Mucosa of stomach (tissue), 1 donor: ENCODE results near the gene CBFA2T3.
A peak's percentile ranks its signal among the peaks of the same experiment; 100 is the strongest.

ENCODE experiments used
- H3K27me3 ChIP-seq: one replicate; pipeline ENCODE4 v1.7.0; 2013; ENCODE audit warnings: mild to moderate bottlenecking, low read length; ENCODE audit not compliant: control insufficient read depth, insufficient read depth
- H3K36me3 ChIP-seq: one replicate; pipeline ENCODE4 v1.7.0; 2013; ENCODE audit warnings: low read length; ENCODE audit not compliant: control insufficient read depth, insufficient read depth
- H3K4me1 ChIP-seq: one replicate; pipeline ENCODE4 v1.7.0; 2013; ENCODE audit warnings: mild to moderate bottlenecking, low read length; ENCODE audit not compliant: control insufficient read depth, insufficient read depth
- H3K4me3 ChIP-seq: one replicate; pipeline ENCODE4 v1.7.0; 2013; ENCODE audit warnings: low read length
- H3K9ac ChIP-seq: one replicate; pipeline ENCODE4 v1.7.0; 2013; ENCODE audit warnings: mild to moderate bottlenecking, low read length, moderate library complexity
- H3K9me3 ChIP-seq: one replicate; pipeline ENCODE4 v1.7.0; 2013; ENCODE audit warnings: mild to moderate bottlenecking, low read length, moderate library complexity; ENCODE audit not compliant: control insufficient read depth
- donor health status: Pancreatic carcinoma.

Gene CBFA2T3

GRCh38 chr16:88856828-88857727, 119.9 kb downstream of the CBFA2T3 start, which contains the start of the genes GALNS and TRAPPC2L:
GALNS (minus strand) TSS chr16:88856947; CDS start chr16:88856877, 70 bp downstream.
TRAPPC2L (plus strand) TSS chr16:88857127; CDS start chr16:88857151, 24 bp downstream.
- peaks cover 18% of the 10 kb centered on the region for H3K4me1 ChIP-seq
- H3K9me3 ChIP-seq = no peaks in the 10 kb centered on the region
- H3K9ac ChIP-seq = peak within 1 kb of the TSS; percentile 68
- no peaks in the 10 kb centered on the region for H3K27me3 ChIP-seq
- H3K36me3 ChIP-seq = no peaks in the 10 kb centered on the region
- peak within 1 kb of the TSS; percentile 53 for H3K4me3 ChIP-seq

- Histone ChIP-seq H3K9me3 (no peaks in the 10 kb centered on the region), H3K4me1 (peaks cover 18% of the 10 kb centered on the region), H3K36me3 (no peaks in the 10 kb centered on the region), H3K27me3 (no peaks in the 10 kb centered on the region), H3K9ac (peak overlapping the region; percentile 53), H3K4me3 (peak overlapping the region; percentile 53)
These were observed 120.7 kb downstream of the CBFA2T3 start for GRCh38 chr16:88856122-88856827.

- Histone ChIP-seq H3K9me3 (no peaks in the 10 kb centered on the region), H3K27me3 (no peaks in the 10 kb centered on the region), H3K36me3 (no peaks in the 10 kb centered on the region), H3K4me3 (no peak overlapping the region), H3K9ac (peak overlapping the region; percentile 53), H3K4me1 (peaks cover 18% of the 10 kb centered on the region)
These were observed 121.3 kb downstream of the CBFA2T3 start for GRCh38 chr16:88855736-88856121.

- no peak overlapping the region for H3K4me3 ChIP-seq
- no peaks in the 10 kb centered on the region for H3K9me3 ChIP-seq
- no peaks in the 10 kb centered on the region for H3K36me3 ChIP-seq
- no peak overlapping the region for H3K9ac ChIP-seq
- peaks cover 18% of the 10 kb centered on the region for H3K4me1 ChIP-seq
- no peaks in the 10 kb centered on the region for H3K27me3 ChIP-seq
These were observed 121.8 kb downstream of the CBFA2T3 start for GRCh38 chr16:88855176-88855575.

GRCh38 chr16:88854306-88855111, 122.5 kb downstream of the CBFA2T3 start:
- Histone ChIP-seq H3K9me3 (no peaks in the 10 kb centered on the region), H3K27me3 (no peaks in the 10 kb centered on the region), H3K9ac (no peak overlapping the region), H3K4me1 (peaks cover 18% of the 10 kb centered on the region), H3K36me3 (no peaks in the 10 kb centered on the region), H3K4me3 (no peak overlapping the region)

GRCh38 chr16:88853325-88853941, 123.6 kb downstream of the CBFA2T3 start:
- Histone ChIP-seq H3K4me1 (peaks cover 18% of the 10 kb centered on the region), H3K4me3 (no peak overlapping the region), H3K36me3 (no peaks in the 10 kb centered on the region), H3K27me3 (no peaks in the 10 kb centered on the region), H3K9me3 (no peaks in the 10 kb centered on the region), H3K9ac (no peak overlapping the region)

- H3K9me3 ChIP-seq = no peaks in the 10 kb centered on the region
- no peaks in the 10 kb centered on the region for H3K27me3 ChIP-seq
- H3K4me1 ChIP-seq = peaks cover 11% of the 10 kb centered on the region
- no peaks in the 10 kb centered on the region for H3K36me3 ChIP-seq
- no peak overlapping the region for H3K9ac ChIP-seq
- no peak overlapping the region for H3K4me3 ChIP-seq
These were observed 125.4 kb downstream of the CBFA2T3 start for GRCh38 chr16:88851616-88852015.

GRCh38 chr16:88850531-88851199, 126.3 kb downstream of the CBFA2T3 start:
- no peaks in the 10 kb centered on the region for H3K27me3 ChIP-seq
- H3K9ac ChIP-seq = no peak overlapping the region
- H3K4me1 ChIP-seq = peaks cover 6% of the 10 kb centered on the region
- no peaks in the 10 kb centered on the region for H3K36me3 ChIP-seq
- H3K9me3 ChIP-seq = no peaks in the 10 kb centered on the region
- no peak overlapping the region for H3K4me3 ChIP-seq

GRCh38 chr16:88848557-88848956, 128.4 kb downstream of the CBFA2T3 start:
- no peaks in the 10 kb centered on the region for H3K27me3 ChIP-seq
- no peaks in the 10 kb centered on the region for H3K9me3 ChIP-seq
- H3K36me3 ChIP-seq = no peaks in the 10 kb centered on the region
- no peak overlapping the region for H3K9ac ChIP-seq
- H3K4me3 ChIP-seq = no peak overlapping the region
- no peaks in the 10 kb centered on the region for H3K4me1 ChIP-seq

GRCh38 chr16:88847654-88848053, 129.4 kb downstream of the CBFA2T3 start:
- no peaks in the 10 kb centered on the region for H3K36me3 ChIP-seq
- H3K9me3 ChIP-seq = no peaks in the 10 kb centered on the region
- no peak overlapping the region for H3K9ac ChIP-seq
- no peak overlapping the region for H3K4me3 ChIP-seq
- H3K27me3 ChIP-seq = no peaks in the 10 kb centered on the region
- H3K4me1 ChIP-seq = no peaks in the 10 kb centered on the region

GRCh38 chr16:88846088-88846487, 130.9 kb downstream of the CBFA2T3 start:
- Histone ChIP-seq H3K9me3 (no peaks in the 10 kb centered on the region), H3K4me1 (no peaks in the 10 kb centered on the region), H3K36me3 (no peaks in the 10 kb centered on the region), H3K27me3 (no peaks in the 10 kb centered on the region), H3K4me3 (no peak overlapping the region), H3K9ac (no peak overlapping the region)
